NCI-H2196 (cell line): Measurements from ENCODE around the gene ACTR2.
"Not testable (repeated sequence)": the region's sequence is repeated elsewhere in the genome, so short reads cannot be mapped to it uniquely, and the experiment has no call there.

Source experiments
- DNase-seq: peaks from one replicate; lab custom pipeline; 2025; ENCODE audit not compliant: unreplicated experiment; lab: John Stamatoyannopoulos, UW

The ACTR2 gene

DNA sequence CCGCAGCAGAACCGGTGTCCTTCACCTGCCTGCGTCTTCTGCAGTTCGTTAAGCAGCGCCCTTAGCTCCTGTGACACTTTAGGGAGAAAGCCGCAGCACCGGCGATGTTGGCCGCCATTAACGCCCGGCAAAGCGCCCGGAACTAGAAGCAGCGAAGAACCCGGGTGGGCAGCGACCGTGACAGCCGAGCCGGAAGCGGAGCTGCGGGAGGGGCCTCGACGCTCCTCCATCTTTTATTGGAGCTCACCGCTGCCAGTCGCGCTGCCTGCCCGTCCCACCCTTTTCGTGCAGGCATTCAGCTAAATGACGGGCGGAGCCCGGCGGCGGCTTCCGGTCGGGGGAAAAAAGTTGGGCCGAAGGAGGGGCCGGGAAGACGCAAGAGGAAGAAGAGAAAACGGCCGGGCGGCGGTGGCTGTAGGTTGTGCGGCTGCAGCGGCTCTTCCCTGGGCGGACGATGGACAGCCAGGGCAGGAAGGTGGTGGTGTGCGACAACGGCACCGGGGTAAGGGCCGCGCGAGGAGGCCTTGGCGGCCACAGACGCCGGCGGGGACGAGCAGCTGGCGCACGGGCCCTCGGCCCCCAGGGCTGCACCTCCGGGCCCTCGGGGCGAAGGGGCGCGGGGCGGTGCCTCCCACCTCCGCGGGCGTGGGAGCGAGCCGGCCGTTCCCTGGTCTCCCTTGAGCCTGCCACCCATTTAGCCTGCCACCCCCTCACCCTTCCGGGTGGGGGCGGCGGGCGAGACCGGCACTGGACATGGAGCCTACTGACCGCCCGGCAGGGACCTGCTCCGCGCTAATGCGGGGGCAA is at the start of gene ACTR2:
Gene ACTR2 (plus strand): TSS at position 376 of the 807 bp plus-strand sequence. CDS start 79 bp downstream, at position 455.
- DNase-seq, result peak; percentile 79

DNA sequence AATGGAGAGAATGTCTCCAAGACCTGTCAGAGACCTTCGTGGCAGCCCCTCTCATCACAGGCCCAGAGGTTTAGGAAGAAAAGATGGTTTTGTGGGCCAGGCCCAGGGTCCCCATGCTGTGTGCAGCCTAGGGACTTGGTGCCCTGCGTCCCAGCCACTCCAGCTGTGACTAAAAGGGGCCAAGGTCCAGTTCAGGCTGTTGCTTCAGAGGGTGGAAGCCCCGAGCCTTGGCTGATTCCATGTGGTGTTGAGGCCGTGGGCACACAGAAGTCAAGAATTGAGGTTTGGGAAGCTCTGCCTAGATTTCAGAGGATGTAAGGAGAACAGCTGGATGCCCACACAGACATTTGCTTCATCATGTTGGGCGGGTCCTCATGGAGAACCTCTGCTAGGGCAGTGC is 45.1 kb upstream of the ACTR2 start:
- no peak for DNase-seq

DNA sequence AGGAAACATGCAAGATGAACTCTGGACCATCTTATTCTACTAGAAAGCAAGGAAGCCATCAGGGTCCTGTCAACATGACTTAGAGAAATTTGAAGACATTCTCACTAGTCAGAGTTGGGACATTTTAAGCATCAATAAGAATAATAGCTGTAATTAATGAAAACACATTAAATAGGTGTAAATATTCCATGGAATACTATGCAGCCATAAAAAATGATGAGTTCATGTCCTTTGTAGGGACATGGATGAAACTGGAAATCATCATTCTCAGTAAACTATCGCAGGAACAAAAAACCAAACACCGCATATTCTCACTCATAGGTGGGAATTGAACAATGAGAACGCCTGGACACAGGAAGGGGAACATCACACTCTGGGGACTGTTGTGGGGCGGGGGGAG is 44.2 kb upstream of the ACTR2 start:
- DNase-seq, result not testable (repeated sequence)

DNA sequence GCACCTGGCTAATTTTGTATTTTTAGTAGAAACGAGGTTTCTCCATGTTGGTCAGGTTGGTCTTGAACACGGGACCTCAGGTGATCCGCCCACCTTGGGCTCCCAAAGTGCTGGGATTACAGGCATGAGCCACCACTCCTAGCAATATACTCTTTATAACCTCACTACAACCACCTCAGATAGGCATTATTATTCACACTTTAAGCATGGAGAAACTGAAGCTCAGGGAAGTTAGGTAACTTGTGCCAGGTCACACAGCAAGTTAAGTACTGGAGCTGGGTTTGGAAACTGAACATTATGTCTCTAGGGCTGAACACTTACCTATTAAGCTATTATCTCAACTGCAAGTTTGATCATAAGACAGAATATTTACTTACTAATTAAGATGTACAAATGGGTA is 42.6 kb upstream of the ACTR2 start:
- DNase-seq, result no peak

DNA sequence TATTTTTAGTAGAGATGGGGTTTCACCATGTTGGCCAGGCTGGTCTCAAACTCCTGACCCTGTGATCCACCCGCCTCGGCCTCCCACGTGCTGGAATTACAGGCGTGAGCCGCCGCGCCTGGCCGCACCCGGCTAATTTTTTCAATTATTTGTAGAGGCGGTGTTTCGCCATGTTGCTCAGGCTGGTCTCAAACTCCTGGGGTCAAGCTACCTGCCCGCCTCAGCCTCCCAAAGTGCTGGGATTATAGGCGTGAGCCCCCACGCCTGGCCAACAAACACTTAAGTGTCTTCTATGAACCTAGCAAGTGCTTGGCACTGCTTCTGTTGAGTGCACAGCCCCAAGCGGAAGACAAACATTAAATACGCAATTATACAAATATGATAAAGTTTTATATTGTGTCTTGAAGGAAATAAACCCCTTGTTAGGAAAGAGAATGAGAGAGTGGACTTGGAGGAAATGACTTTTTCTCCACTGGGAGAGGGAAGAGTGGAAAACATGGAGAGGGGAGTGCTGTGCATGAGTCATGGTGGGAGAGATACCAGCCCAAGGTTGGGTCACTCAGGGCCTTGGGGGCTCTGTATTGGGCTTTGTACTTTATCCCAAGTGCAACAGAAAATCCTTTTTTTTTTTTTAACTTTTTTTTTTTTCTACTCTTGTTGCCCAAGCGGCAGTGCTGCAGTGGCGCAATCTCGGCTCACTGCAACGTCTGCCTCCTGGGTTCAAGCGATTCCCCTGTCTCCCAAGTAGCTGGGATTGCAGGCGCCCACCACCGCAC is 41.4 kb upstream of the ACTR2 start:
- no peak for DNase-seq

DNA sequence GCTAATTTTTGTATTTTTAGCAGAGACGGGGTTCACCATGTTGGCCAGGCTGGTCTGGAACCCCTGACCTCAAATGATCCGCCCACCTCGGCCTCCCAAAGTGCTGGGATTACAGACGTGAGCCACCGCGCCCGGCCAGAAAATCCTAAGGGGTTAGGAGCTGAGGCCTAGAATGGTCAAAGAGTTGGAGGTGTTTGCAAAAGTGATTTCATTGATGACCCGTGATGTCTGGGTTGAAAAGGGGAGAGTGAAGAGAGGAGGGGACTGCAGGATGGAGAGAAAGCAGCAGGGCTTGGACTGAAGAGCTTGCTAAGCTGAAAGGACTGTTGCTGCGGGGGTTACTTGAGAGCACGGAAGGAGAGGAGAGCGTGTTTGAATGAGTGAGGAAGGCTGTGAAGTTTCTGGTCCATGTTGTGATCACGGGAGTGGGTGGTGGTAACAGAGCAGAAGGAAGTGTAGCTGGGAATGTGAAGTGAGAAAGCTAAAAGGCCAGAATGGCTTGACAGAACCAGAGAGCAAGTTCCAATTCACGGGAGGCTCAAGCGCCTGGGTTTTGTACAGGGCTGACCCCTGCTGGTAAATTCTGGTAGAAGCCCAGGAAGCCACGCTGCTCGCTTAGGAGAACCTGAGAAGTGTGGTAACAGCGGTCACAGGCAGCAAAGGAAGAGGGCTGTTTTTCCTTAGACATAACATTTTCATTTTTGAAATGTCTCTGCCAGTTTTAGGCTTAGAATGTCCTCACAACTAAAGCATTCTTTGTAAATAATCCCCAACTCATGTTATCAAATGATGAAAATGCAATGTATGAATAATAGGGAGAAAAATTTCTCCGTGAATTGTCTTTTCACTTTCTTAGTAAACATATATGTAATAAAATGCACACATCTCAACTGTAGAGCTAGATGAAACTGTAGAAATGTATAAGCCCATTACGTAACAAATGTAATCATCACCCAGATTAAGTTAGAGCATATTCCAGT is 40.5 kb upstream of the ACTR2 start:
- DNase-seq, result peak; percentile 42

DNA sequence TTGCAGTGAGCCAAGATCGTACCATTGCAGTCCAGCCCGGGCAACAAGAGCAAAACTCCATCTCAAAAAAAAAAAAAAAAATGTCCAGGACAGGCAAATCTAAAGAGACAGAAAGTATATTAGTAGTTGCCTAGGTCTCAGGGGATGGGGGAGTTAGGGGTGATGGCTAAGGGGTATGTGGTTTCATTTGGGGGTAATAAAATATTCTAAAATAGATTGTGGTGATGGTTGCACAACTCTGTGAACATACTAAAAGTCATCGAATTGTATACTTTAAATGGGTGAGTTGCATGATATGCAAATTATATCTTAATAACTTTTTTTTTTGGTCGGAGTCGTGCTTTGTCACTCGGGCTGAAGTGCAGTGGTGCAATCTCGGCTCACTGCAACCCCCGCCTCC is 34.2 kb upstream of the ACTR2 start:
- no peak for DNase-seq

DNA sequence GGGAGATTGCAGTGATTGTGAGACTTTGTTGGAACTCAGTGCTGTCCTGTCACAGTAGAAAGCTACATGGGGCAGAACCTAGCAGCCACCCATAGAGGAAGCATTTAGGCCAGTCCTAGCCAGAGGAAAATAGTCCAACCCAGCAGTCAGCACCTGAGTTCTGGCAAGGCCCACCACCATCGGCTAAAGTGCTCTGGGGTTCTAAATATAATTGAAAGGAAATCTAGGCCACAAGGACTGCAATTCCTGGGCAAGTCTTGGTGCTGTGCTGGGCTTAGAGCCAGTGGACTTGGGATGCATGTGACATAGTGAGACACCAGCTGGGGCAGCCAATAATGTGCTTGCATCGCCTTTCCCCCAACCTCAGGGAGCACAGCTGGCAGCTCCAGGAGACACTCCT is 28.9 kb upstream of the ACTR2 start:
- no peak for DNase-seq

DNA sequence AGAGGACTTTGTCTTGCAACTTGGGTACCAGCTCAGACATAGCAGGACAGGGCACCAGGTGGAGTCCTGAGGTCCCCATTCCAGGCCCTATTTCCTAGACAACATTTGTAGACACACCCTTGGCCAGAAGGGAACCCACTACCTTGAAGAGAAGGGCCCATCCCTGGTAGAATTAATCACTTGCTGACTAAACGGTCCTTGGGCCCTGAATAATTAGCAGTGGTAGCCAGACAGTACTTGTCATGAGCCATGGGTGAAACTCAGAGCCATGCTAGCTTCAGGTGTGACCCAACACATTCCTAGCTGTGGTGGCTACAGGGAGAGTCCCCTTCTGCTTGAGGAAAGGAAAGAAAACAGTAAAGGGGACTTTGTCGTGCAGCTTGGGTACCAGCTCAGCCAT is 28.5 kb upstream of the ACTR2 start:
- DNase-seq, result no peak

DNA sequence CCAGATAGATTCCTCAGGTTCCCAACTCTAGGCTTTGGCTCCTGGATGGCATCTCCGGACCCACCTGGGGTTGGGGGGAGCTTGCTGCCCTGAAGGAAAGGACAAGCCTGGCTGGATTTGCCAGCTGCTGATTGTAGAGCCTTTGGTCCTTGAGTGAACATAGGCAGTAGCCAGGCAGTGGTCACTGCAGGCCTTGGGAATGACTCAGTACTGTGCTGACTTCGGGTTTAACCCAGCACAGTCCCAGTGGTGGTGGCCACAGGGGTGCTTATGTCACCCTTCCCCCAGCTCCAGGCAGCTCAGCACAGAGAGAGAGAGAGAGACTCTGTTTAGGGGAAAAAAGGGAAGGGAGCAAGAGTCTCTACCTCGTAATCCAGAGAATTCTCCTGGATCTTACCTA is 27.7 kb upstream of the ACTR2 start:
- DNase-seq, result no peak

DNA sequence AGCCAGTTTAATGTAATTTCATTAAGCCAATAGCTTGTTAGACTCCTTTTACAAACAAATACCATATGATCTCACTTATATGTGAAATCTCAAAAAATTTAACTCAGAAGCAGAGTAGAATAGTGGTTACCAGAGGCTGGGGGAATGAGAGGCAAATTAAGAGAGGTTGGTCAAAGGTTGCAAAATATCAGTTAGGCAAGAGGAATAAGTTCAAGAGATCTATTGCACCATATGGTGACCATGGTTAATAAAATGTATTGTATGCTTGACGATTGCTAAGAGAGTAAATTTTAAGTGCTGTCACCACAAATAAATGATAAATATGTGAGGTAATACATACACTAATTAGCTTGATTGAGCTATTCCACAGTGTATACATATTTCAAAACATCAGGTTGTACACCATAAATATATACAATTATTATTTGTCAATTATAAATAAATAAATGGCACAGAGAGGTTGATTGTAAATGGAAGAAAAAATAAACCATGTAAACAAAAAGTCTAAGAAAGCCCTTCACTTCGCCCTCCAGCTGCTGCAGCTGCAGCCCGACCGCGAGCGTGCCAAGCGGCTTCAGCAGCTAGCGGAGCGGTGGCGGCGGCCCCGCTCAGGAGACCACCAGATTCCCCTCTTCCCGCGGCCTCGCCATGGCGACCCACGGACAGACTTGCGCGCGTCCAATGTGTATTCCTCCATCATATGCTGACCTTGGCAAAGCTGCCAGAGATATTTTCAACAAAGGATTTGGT is 23.0 kb upstream of the ACTR2 start:
- DNase-seq, result peak; percentile 16

DNA sequence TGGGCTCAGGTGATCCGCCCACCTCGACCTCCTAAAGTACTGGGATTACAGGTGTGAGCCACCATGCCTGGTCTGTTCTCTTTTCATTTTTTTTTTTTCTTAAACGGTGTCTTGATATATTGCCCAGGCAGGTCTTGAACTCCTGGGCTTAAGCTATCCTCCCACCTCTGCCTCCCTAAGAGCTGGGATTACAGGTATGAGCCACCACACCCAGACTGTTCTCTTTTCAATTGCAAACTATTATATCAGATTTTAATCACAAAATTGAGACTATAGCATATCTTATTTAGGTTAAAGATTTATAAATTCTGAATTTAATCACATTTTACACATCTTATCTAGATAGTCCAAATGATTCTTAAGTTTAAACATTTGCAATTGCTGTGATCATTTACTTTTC is 15.5 kb upstream of the ACTR2 start:
- DNase-seq, result no peak

DNA sequence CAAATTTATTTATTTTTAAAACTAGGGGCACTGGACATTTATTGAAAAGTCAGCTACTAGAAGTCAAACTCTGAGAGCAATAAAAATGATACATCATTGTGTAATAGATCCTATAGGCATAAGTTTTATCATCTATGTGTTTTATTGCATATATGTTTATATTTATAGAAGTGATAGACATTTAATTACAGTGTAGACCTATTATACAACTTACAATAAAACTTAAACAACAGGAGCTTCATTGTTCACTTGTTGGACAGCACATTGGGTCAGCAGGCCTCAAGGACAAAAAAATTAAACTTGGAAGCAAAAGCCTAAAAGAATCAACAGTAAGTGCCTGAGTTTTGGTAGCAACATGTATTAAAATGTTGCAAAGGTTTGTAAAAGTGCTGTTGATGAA is 15.0 kb upstream of the ACTR2 start:
- DNase-seq, result no peak

DNA sequence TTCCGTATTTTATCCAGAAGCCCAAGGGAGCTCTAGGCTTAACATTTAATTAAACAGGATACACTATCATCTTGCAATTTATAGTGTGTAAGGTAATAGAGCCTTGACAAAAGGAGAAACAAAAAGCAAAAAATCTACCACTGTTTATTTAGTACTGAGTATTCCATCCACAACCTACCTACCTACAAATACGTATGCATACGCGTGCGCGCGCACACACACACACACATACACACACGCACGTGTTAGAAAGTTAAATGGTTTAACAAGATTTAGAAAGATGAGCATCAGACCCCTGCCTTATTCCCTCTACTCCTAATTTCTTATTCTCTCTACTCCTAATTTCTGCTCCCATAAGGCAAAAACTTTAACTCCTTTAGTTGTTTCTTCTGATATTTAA is 14.6 kb upstream of the ACTR2 start:
- DNase-seq, result no peak

DNA sequence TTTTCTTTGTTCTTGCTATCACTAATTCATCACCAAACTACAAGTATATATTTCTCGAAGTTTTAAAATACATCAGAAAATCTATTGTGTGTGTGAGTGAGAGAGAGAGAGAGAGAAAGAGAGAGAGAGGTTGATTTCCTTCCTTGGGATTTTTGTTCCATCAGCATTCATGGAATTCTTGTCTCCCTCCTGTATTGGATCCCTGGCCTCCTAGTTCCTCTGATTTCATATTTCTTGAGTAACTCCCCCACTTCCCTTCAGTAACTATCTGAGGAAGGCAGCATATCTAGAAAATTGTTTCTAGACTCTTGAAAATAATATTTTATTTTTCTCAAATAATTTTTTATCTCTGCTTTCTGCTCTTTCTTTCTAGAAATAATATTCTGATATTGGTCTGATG is 13.3 kb upstream of the ACTR2 start:
- no peak for DNase-seq

DNA sequence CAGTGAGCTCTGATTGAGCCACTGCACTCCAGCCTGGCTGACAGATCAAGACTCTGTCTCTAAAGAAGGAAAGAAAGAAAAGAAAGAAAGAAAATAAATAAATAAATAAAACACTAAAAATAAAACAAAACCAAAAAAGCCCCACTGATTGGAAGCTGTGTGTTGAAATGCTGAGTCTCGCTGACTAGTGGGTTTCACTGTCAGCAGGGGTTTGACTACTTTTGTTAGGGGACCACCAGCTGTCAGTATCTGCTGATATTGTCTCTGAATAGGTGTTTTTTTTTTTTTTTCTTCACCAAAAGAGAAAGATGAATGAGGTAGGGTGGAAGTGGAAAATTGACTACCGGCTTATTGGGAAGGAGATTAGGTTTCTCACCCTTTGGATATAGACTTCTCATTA is 12.8 kb upstream of the ACTR2 start:
- no peak for DNase-seq

DNA sequence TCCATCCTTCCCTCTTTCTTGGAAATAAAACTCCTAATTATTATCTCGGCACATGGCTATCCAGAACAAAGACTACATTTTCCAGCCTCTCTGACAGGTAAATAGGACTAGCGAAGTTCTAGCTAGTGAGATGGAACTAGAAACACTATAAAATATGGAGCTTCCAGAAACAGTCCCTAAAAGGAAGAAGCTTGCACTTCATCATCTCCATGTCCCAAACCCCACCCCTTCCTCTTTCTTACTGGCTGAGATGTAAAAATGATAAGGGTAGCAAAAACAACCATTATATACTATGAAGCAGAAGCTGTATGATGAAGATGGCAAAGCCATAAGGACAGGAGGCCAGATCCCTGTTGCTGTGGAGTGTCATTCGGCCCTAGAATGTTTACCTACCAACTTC is 11.7 kb upstream of the ACTR2 start:
- DNase-seq, result no peak

DNA sequence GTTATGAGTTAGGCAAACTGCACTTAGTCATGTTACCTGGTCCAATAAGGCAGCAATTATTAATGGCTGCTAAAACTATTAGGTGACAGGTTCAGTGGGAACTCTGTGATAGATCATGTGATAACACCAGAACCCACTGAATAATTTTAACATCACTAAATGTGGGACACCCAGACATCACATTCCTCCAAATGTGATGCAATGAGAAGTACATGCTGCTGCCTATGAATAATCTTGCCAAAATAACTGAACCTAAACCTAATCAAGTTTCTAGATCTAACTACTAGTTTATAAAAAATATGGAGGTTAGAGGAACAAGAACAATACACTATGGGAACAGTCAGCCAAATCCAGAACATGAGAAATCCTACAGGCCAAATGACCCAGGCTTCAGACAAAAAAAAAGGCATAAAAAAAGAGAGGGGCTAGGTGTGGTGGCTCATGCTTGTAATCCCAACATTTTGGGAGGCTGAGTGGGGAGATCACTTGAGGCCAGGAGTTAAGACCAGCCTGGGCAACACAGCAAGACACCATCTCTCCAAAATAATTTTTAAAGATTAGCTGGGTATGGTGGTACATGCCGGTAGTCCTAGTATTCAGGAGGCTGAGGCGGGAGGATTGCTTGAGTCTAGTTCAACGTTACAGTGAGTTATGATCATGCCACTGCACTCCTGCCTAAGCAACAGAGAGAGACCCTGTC is 7.0 kb upstream of the ACTR2 start:
- DNase-seq, result no peak

DNA sequence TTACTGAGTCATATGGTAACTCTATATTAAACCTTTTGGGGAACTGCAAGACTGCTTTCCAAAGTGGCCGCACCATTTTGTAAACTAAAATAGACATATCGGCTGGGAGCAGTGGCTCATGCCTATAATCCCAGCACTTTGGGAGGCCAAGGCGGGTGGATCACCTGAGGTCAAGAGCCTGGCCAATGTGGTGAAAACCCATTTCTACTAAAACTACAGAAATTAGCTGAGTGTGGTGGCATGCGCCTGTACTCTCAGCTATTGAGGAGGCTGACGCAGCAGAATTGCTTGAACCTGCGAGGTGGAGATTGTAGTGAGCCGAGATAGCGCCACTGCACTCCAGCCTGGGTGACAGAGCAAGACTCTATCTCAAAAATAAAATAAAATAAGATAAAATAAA is 6.4 kb upstream of the ACTR2 start:
- DNase-seq, result not testable (repeated sequence)

DNA sequence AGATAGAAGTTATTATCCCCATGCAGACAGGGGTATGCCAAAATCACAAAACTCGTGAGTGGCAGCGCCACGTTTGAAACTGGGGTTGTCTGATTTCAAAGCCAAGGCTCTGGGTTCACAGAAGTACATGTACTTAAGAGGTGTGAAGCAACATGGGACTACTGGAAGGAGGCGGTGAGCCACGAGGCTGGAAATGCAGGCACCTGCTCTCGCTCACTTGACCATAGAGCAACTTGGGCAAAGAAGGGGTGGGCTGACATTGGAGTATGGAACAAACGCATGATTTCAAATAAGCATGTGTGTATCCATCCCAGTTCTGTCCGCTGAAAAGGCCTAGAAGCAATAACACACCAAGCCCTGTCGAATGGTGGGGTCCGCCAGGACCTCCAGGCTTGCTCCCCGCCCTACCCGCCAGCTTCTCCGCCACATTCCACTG is 593 bp upstream of the ACTR2 start:
- peak; percentile 0 for DNase-seq
